ENCODE measurements around the gene NINL. TPM values are rescaled to one million over a fixed set of nuclear protein-coding genes. Genes with fewer than 3 reads are reported as not detected.
"Not testable (repeated sequence)": the region's sequence is repeated elsewhere in the genome, so short reads cannot be mapped to it uniquely, and the experiment has no call there.

The NINL gene
- total RNA-seq, 2 donors from 2014 or later = 20.3 to 35.6 TPM

GRCh38 chr20:25601659-25602058 lies 16.3 kb upstream of the NINL start:
- no peaks in the 10 kb centered on the region for H3K36me3 ChIP-seq
- no peak for ATAC-seq (ENCODE audit: insufficient number of reproducible peaks, low FRiP score, low read depth)
- no peak overlapping the region for H3K4me3 ChIP-seq
- no peaks in the 10 kb centered on the region for H3K9me3 ChIP-seq
- H3K27me3 ChIP-seq (replicated peaks; ENCODE audit: insufficient read depth) = no peaks in the 10 kb centered on the region
- H3K27ac ChIP-seq = no peak overlapping the region
- H3K4me1 ChIP-seq (ENCODE audit: control insufficient read depth in 1 of 2, low read depth in 2 of 2) = no peaks in the 10 kb centered on the region
- DNase-seq (ENCODE audit: low spot score) = no peak
- TF ChIP-seq, protein P1, sequence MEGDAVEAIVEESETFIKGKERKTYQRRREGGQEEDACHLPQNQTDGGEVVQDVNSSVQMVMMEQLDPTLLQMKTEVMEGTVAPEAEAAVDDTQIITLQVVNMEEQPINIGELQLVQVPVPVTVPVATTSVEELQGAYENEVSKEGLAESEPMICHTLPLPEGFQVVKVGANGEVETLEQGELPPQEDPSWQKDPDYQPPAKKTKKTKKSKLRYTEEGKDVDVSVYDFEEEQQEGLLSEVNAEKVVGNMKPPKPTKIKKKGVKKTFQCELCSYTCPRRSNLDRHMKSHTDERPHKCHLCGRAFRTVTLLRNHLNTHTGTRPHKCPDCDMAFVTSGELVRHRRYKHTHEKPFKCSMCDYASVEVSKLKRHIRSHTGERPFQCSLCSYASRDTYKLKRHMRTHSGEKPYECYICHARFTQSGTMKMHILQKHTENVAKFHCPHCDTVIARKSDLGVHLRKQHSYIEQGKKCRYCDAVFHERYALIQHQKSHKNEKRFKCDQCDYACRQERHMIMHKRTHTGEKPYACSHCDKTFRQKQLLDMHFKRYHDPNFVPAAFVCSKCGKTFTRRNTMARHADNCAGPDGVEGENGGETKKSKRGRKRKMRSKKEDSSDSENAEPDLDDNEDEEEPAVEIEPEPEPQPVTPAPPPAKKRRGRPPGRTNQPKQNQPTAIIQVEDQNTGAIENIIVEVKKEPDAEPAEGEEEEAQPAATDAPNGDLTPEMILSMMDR (IDR thresholded peaks at IDR 0.05) = no peak

- ATAC-seq (ENCODE audit: insufficient number of reproducible peaks, low FRiP score, low read depth) = no peak
- Histone ChIP-seq H3K27ac (no peak overlapping the region), H3K36me3 (no peaks in the 10 kb centered on the region), H3K27me3 (replicated peaks; ENCODE audit: insufficient read depth) (no peaks in the 10 kb centered on the region), H3K4me1 (ENCODE audit: control insufficient read depth in 1 of 2, low read depth in 2 of 2) (no peaks in the 10 kb centered on the region), H3K9me3 (no peaks in the 10 kb centered on the region), H3K4me3 (no peak overlapping the region)
- DNase-seq (ENCODE audit: low spot score) = no peak
- TF ChIP-seq, protein P1 (IDR thresholded peaks at IDR 0.05) = no peak
Observed at GRCh38 chr20:25600632-25601031, 15.3 kb upstream of the NINL start.

GRCh38 chr20:25592135-25592852 lies 7.0 kb upstream of the NINL start:
- no peak for DNase-seq (ENCODE audit: low spot score)
- TF ChIP-seq, protein P1 (IDR thresholded peaks at IDR 0.05) = no peak
- ATAC-seq (ENCODE audit: insufficient number of reproducible peaks, low FRiP score, low read depth) = no peak

DNA sequence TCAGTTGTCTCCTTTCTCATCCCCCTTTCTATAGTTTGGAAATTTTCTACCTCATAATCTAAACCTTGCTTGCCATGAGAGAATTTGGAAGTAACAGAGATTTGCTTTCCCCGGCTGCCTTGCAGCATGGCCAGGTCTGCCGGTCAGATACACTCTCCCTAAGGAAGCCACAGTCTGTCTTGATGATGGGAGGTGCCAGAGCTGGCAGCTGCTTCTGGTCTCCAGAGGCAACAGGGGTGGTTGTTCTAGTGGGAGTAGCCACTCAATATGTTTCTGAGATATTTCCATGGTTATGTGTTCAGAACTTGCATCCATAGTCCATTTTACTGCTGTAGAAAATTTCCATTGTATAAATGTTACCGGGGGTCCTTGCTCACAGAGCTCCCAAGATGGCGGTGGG lies 5.4 kb upstream of the NINL start:
- H3K36me3 ChIP-seq; H3K9me3 ChIP-seq; DNase-seq (ENCODE audit: low spot score); H3K27me3 ChIP-seq (replicated peaks; ENCODE audit: insufficient read depth); H3K4me3 ChIP-seq; H3K4me1 ChIP-seq (ENCODE audit: control insufficient read depth in 1 of 2, low read depth in 2 of 2); H3K27ac ChIP-seq; ATAC-seq (ENCODE audit: insufficient number of reproducible peaks, low FRiP score, low read depth): not testable (repeated sequence)

More at GRCh38 chr20:25592135-25592852, 7.0 kb upstream of the NINL start:
- Histone ChIP-seq H3K36me3 (no peaks in the 10 kb centered on the region), H3K4me1 (ENCODE audit: control insufficient read depth in 1 of 2, low read depth in 2 of 2) (no peaks in the 10 kb centered on the region), H3K27me3 (replicated peaks; ENCODE audit: insufficient read depth) (no peaks in the 10 kb centered on the region), H3K9me3 (no peaks in the 10 kb centered on the region), H3K27ac (no peak overlapping the region), H3K4me3 (no peak overlapping the region)

DNA sequence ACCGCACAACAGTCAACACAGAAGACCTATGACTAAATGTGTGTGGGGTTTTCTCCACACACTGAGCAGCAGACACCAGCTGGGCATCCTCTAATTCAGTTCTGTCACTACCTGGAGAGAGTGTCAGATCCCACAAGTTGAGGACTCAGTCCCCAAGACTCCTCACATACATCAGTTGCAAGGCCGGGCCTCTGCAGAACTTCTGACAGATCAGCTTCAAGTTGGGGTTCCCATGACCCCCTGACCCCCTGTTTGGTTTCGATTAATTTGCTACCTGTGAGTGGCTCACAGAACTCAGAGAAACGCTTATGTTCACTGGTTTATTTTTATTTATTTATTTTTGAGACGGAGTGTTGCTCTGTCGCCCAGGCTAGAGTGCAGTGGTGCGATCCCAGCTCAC lies 3.2 kb upstream of the NINL start:
- Histone ChIP-seq H3K27me3 (replicated peaks; ENCODE audit: insufficient read depth) (no peaks in the 10 kb centered on the region), H3K4me3 (no peak overlapping the region), H3K27ac (no peak overlapping the region), H3K9me3 (no peaks in the 10 kb centered on the region), H3K36me3 (no peaks in the 10 kb centered on the region), H3K4me1 (ENCODE audit: control insufficient read depth in 1 of 2, low read depth in 2 of 2) (peaks cover 5 to 9% of the 10 kb centered on the region in 2 donors)
- TF ChIP-seq, protein P1 (IDR thresholded peaks at IDR 0.05) = no peak
- ATAC-seq (ENCODE audit: insufficient number of reproducible peaks, low FRiP score, low read depth) = no peak
- DNase-seq (ENCODE audit: low spot score) = no peak

DNA sequence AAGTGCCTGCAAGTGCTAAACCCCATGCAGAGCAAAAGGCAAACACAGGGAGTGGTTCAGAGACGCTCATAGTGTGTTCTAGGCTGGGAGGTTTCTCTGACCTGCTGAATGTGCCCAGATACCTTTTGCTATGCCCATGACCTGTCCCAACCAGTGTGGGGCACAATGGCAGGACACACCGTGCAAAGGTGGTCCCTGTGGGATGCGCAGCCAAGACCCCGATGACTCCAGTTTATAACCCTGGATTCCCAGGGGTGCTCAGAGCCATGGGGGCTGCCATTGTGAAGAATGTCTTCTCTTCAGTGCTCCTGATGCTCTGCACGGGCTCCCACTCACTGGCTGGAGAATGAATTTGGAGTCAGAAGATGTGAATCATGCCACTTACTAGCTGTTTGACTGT lies 2.2 kb upstream of the NINL start:
- Histone ChIP-seq H3K36me3 (no peaks in the 10 kb centered on the region), H3K27ac (no peak overlapping the region), H3K4me1 (ENCODE audit: control insufficient read depth in 1 of 2, low read depth in 2 of 2) (peaks cover 5 to 9% of the 10 kb centered on the region in 2 donors), H3K27me3 (replicated peaks; ENCODE audit: insufficient read depth) (no peaks in the 10 kb centered on the region), H3K9me3 (no peaks in the 10 kb centered on the region), H3K4me3 (no peak overlapping the region)
- DNase-seq (ENCODE audit: low spot score) = no peak
- no peak for ATAC-seq (ENCODE audit: insufficient number of reproducible peaks, low FRiP score, low read depth)
- TF ChIP-seq, protein P1 (IDR thresholded peaks at IDR 0.05) = no peak

Measured in thoracic aorta (tissue), 2 donors.